ENCODE results near the gene SUMF1. TPM values are rescaled to one million over a fixed set of nuclear protein-coding genes. Genes with fewer than 3 reads are reported as not detected.

SUMF1 gene
- total RNA-seq, 1 donor from 2014 or later, result 44.5 TPM

DNA sequence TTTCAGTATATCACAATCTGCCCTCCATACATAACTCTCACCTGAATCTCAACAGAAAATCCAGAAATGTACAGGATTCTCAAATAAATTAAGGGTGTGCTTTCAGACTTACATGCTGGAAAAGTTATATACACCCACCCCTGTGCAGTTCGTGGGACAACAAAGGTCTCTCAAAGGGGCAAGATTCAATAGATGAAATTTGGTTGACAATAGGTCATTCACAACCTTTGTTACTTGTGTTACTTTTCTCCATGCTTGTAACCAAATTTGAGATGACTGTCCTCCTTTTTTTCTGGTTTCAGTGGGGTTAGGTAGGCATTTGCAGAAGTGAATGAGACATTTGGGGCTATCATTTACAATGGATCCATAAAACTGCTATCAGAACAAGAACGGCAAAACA is 91.2 kb downstream of the SUMF1 start:
- TF ChIP-seq, protein P1, sequence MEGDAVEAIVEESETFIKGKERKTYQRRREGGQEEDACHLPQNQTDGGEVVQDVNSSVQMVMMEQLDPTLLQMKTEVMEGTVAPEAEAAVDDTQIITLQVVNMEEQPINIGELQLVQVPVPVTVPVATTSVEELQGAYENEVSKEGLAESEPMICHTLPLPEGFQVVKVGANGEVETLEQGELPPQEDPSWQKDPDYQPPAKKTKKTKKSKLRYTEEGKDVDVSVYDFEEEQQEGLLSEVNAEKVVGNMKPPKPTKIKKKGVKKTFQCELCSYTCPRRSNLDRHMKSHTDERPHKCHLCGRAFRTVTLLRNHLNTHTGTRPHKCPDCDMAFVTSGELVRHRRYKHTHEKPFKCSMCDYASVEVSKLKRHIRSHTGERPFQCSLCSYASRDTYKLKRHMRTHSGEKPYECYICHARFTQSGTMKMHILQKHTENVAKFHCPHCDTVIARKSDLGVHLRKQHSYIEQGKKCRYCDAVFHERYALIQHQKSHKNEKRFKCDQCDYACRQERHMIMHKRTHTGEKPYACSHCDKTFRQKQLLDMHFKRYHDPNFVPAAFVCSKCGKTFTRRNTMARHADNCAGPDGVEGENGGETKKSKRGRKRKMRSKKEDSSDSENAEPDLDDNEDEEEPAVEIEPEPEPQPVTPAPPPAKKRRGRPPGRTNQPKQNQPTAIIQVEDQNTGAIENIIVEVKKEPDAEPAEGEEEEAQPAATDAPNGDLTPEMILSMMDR (conservative IDR thresholded peaks at IDR 0.05; ENCODE audit: low read depth, low read length), result no peak
- H3K4me3 ChIP-seq (ENCODE audit: low read depth, low read length), result no peak overlapping the region
- DNase-seq (ENCODE audit: low read depth), result no peak

DNA sequence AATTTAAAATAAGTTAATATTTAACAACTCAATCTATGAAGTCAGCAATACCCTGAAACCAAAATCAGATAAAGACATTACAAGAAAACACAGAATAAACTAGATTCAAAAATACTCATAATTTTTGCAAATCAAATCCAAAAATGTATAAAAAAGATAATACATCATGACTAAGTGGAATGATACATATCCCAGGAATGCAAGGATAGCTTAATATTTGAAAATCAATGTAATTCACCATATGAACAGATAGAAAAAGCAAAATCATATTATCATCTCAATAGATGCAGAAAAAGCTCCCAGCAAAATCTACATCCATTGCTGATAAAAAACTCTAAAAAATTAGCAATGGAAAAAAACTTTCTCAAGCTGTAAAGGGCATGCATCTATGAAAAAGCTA is 93.4 kb downstream of the SUMF1 start:
- TF ChIP-seq, protein P1 (conservative IDR thresholded peaks at IDR 0.05; ENCODE audit: low read depth, low read length), result no peak
- no peak for DNase-seq (ENCODE audit: low read depth)
- H3K4me3 ChIP-seq (ENCODE audit: low read depth, low read length), result no peak overlapping the region

DNA sequence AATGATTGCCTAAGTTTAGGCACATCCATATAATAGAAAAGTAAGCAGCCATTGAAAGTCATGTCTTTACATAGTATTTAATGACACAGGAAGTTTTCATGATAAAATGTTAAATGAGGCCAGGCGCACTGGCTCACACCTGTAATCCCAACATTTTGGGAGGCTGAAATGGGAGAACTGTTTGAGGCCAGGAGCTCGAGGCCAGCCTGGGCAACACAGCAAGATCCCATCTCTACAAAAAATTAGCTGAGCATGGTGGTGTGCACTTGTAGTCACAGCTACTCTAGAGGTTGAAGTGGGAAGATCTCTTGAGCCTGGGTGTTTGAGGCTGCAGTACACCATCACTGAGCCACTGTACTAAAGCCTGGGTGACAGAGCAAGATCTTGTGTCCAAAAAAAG is 104.5 kb downstream of the SUMF1 start:
- no peak for DNase-seq (ENCODE audit: low read depth)
- TF ChIP-seq, protein P1 (conservative IDR thresholded peaks at IDR 0.05; ENCODE audit: low read depth, low read length), result no peak
- H3K4me3 ChIP-seq (ENCODE audit: low read depth, low read length), result no peak overlapping the region

DNA sequence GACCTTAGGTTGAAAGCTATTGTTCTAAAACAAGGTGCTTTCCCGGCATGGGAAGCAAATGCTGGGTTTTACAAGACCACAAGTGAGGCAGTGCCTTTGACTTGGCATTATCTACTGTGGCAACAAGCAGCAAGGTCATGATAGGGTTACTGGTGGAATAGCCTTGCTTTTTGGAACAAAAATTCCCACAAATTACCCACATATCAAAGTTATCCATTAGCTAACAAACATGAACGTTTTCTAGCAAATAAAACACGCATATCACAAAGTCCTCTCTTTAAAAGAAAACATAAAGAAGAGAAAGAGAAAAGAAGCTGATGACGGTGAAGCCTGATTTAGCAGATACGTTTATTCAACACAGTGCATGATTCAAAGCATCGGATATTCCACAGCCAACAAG is 106.3 kb downstream of the SUMF1 start:
- H3K4me3 ChIP-seq (ENCODE audit: low read depth, low read length), result no peak overlapping the region
- TF ChIP-seq, protein P1 (conservative IDR thresholded peaks at IDR 0.05; ENCODE audit: low read depth, low read length), result no peak
- no peak for DNase-seq (ENCODE audit: low read depth)

DNA sequence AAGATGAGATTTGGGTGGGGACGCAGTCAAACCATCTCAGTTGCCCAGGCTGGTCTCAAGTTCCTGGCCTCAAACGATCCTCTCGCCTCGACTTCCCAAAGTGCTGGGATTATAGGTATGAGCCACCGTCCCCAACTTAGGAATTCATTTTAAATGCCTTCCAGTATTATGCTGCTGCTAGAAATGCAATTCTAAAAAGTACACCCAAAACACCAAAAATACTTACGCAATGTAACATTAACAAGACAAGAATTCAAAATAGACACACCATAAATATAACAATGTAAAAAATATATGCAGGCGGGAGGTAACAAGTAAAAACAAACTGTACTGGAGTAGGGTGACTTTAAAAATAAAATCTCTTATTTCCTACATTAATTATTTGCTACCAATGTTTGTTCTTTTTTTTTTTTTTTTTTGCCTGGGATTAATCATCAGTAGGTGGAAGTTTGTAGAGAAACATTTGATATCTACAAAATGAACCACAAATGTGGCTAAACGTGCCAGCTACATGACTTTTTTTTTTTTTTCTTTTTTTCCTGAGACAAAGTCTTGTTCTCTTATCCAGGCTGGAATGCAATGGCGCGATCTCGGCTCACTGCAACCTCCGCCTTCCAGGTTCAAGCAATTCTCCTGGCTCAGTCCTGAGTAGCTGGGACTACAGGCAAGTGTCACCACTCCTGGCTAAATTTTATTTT is 107.1 kb downstream of the SUMF1 start:
- TF ChIP-seq, protein P1 (conservative IDR thresholded peaks at IDR 0.05; ENCODE audit: low read depth, low read length), result no peak
- no peak for DNase-seq (ENCODE audit: low read depth)
- no peak overlapping the region for H3K4me3 ChIP-seq (ENCODE audit: low read depth, low read length)

DNA sequence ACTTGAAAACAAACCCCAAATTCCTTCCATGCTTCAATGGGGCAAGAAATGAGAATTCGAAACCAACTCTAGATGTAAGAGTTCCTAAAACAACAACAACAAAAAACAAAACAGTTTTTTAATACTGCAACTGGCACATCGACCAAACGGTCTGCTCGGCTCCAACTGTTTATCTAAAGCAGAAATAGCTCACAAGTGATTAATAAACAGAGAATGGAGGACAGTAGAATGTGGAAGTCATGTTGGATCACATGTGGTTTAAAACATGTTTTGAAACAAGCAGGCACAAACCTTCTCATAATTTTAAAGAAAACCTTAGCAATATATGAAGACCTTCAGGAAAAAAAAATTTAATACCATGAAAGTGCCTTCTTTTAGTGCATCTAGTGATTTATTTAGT is 108.8 kb downstream of the SUMF1 start:
- TF ChIP-seq, protein P1 (conservative IDR thresholded peaks at IDR 0.05; ENCODE audit: low read depth, low read length), result no peak
- H3K4me3 ChIP-seq (ENCODE audit: low read depth, low read length), result no peak overlapping the region
- no peak for DNase-seq (ENCODE audit: low read depth)

Data from epithelial cell of proximal tubule (primary cell).